H9 (cell line): ENCODE measurements around the gene IRF2. TPM values are rescaled to one million over a fixed set of nuclear protein-coding genes. Genes with fewer than 3 reads are reported as not detected.

Experiments used
- DNase-seq: peaks from one replicate; pipeline ENCODE4 v3.0.0-alpha.2; 2017
- H2AFZ ChIP-seq: one replicate; pipeline ENCODE4 v1.6.1; 2013; ENCODE audit warnings: mild to moderate bottlenecking, low read length, control low read depth, moderate library complexity
- H2AK5ac ChIP-seq: 2 replicates; pipeline ENCODE4 v1.6.1; 2013; ENCODE audit warnings: low read length, control low read depth, mixed read lengths; ENCODE audit not compliant: insufficient read length
- H2BK120ac ChIP-seq: one replicate; pipeline ENCODE4 v1.6.1; 2013; ENCODE audit warnings: low read depth, mild to moderate bottlenecking, low read length, control low read depth, inconsistent platforms; ENCODE audit not compliant: poor library complexity, severe bottlenecking
- H2BK12ac ChIP-seq: 2 replicates; pipeline ENCODE4 v1.6.1; 2013; ENCODE audit warnings: low read length, control low read depth, mixed read lengths, low read depth; ENCODE audit not compliant: insufficient read length
- H2BK15ac ChIP-seq: 2 replicates; pipeline ENCODE4 v1.6.1; 2013; ENCODE audit warnings: low read depth, low read length, control low read depth
- H2BK20ac ChIP-seq: one replicate; pipeline ENCODE4 v1.6.1; 2013; ENCODE audit warnings: low read depth, mild to moderate bottlenecking, low read length, control low read depth, inconsistent platforms; ENCODE audit not compliant: poor library complexity, severe bottlenecking
- H2BK5ac ChIP-seq: 2 replicates; pipeline ENCODE4 v1.6.1; 2013; ENCODE audit warnings: low read length, control low read depth, mixed read lengths; ENCODE audit not compliant: insufficient read length
- H3K14ac ChIP-seq: 2 replicates; pipeline ENCODE4 v1.6.1; 2013; ENCODE audit warnings: low read length, control low read depth; ENCODE audit not compliant: insufficient read depth
- H3K18ac ChIP-seq: 2 replicates; pipeline ENCODE4 v1.6.1; 2013; ENCODE audit warnings: low read depth, mild to moderate bottlenecking, mixed read lengths, low read length, control low read depth; ENCODE audit not compliant: insufficient read length
- H3K23ac ChIP-seq: 2 replicates; pipeline ENCODE4 v1.6.1; 2013; ENCODE audit warnings: low read length, control low read depth, mixed read lengths, low read depth; ENCODE audit not compliant: insufficient read length
- H3K23me2 ChIP-seq: 2 replicates; pipeline ENCODE4 v1.6.1; 2013; ENCODE audit warnings: low read depth, mild to moderate bottlenecking, mixed read lengths, low read length, control low read depth; ENCODE audit not compliant: insufficient read length, poor library complexity, severe bottlenecking
- H3K27ac ChIP-seq: 2 replicates; pipeline ENCODE4 v1.5.1; 2013; ENCODE audit warnings: low read length, control low read depth, mixed read lengths, low read depth; ENCODE audit not compliant: insufficient read length
- H3K27me3 ChIP-seq: 2 replicates; pipeline ENCODE4 v1.6.1; 2013; ENCODE audit warnings: low read length, control low read depth, inconsistent platforms; ENCODE audit not compliant: insufficient read depth
- H3K4ac ChIP-seq: 2 replicates; pipeline ENCODE4 v1.6.1; 2013; ENCODE audit warnings: low read depth, mild to moderate bottlenecking, control low read depth, inconsistent platforms, low read length, moderate library complexity
- H3K4me1 ChIP-seq: 2 replicates; pipeline ENCODE4 v1.6.1; 2013; ENCODE audit warnings: low read length, control low read depth, inconsistent platforms; ENCODE audit not compliant: insufficient read depth
- H3K4me2 ChIP-seq: 2 replicates; pipeline ENCODE4 v1.6.1; 2013; ENCODE audit warnings: low read length, control low read depth, mixed read lengths; ENCODE audit not compliant: insufficient read length, insufficient read depth
- H3K56ac ChIP-seq: 2 replicates; pipeline ENCODE4 v1.6.1; 2013; ENCODE audit warnings: low read depth, mild to moderate bottlenecking, mixed read lengths, low read length, control low read depth; ENCODE audit not compliant: insufficient read length
- H3K79me1 ChIP-seq: 2 replicates; pipeline ENCODE4 v1.6.1; 2013; ENCODE audit warnings: low read depth, mild to moderate bottlenecking, moderate library complexity, low read length, control low read depth, inconsistent platforms; ENCODE audit not compliant: insufficient read depth, poor library complexity, severe bottlenecking
- H3K79me2 ChIP-seq: 2 replicates; pipeline ENCODE4 v1.6.1; 2013; ENCODE audit warnings: low read length, control low read depth, inconsistent platforms; ENCODE audit not compliant: insufficient read depth
- H3K9ac ChIP-seq: 2 replicates; pipeline ENCODE4 v1.6.1; 2013; ENCODE audit warnings: low read length, control low read depth, mixed read lengths; ENCODE audit not compliant: insufficient read length; ENCODE audit errors: extremely low read depth
- H3K9me3 ChIP-seq: one replicate; pipeline ENCODE4 v1.6.1; 2013; ENCODE audit warnings: low read depth, low read length, inconsistent platforms; ENCODE audit not compliant: control insufficient read depth
- H3T11ph ChIP-seq: one replicate; pipeline ENCODE4 v1.6.1; 2013; ENCODE audit warnings: mild to moderate bottlenecking, low read length, control low read depth, inconsistent platforms
- H4K20me1 ChIP-seq: one replicate; pipeline ENCODE4 v1.6.1; 2013; ENCODE audit not compliant: control insufficient read depth, insufficient read length, insufficient read depth
- H4K5ac ChIP-seq: 2 replicates; pipeline ENCODE4 v1.6.1; 2013; ENCODE audit warnings: low read depth, mild to moderate bottlenecking, mixed read lengths, low read length, control low read depth; ENCODE audit not compliant: insufficient read length
- H4K8ac ChIP-seq: replicated peaks from 2 replicates; pipeline ENCODE4 v1.6.1; 2013; ENCODE audit warnings: low read length, control low read depth, mixed read lengths, low read depth; ENCODE audit not compliant: insufficient read length
- H4K91ac ChIP-seq: 2 replicates; pipeline ENCODE4 v1.6.1; 2013; ENCODE audit warnings: low read depth, mild to moderate bottlenecking, moderate library complexity, mixed read lengths, low read length, control low read depth; ENCODE audit not compliant: insufficient read length
- H3K27ac Mint-ChIP-seq, 3 experiments: 2 replicates in 2 of 3; 3 replicates in 1 of 3; pipeline ENCODE4 v1.8.0; 2020 to 2021; ENCODE audit warnings: mixed read lengths in 3 of 3, mild to moderate bottlenecking in 1 of 3, moderate library complexity in 1 of 3
- H3K27me3 Mint-ChIP-seq: 2 replicates; pipeline ENCODE4 v1.8.0; 2021; ENCODE audit warnings: low read depth, mild to moderate bottlenecking, moderate library complexity, mixed read lengths
- H3K36me3 Mint-ChIP-seq, 3 experiments: 2 replicates in 2 of 3; 3 replicates in 1 of 3; pipeline ENCODE4 v1.8.0; 2020 to 2021; ENCODE audit warnings: low read depth in 3 of 3, mixed read lengths in 3 of 3; ENCODE audit not compliant: insufficient read depth in 1 of 3
- H3K4me1 Mint-ChIP-seq, 2 experiments: 2 replicates each; pipeline ENCODE4 v1.8.0; 2020; ENCODE audit warnings: mixed read lengths in 2 of 2
- H3K4me3 Mint-ChIP-seq, 2 experiments: 2 replicates in 1 of 2; 3 replicates in 1 of 2; pipeline ENCODE4 v1.8.0; 2020 to 2021; ENCODE audit warnings: mild to moderate bottlenecking in 2 of 2, mixed read lengths in 2 of 2, moderate library complexity in 1 of 2
- H3K9me3 Mint-ChIP-seq, 2 experiments: 2 replicates in 1 of 2; 3 replicates in 1 of 2; pipeline ENCODE4 v1.8.0; 2020; ENCODE audit warnings: mild to moderate bottlenecking in 2 of 2, mixed read lengths in 2 of 2, moderate library complexity in 1 of 2
- WGBS: extraction: QIAGEN DNeasy Blood & Tissue Kit; methylation state at CpG from one replicate; pipeline ENCODE4 v1.1.7; 2013; ENCODE audit warnings: missing lambda C conversion rate, low lambda C conversion rate, mixed read lengths; ENCODE audit not compliant: insufficient read length; ENCODE audit errors: extremely low coverage; 5-methylcytosine and 5-hydroxymethylcytosine counted together
- total RNA-seq: library from RNA; stranded (reverse); gene quantifications from 2 replicates; pipeline ENCODE4 v1.2.1, GENCODE V29; 2021
- TF ChIP-seq, protein P1 (sequence below): fragments of 200-600 bp; sonication (generic); conservative IDR thresholded peaks from 3 replicates; pipeline ENCODE4 v1.8.0; 2021; ENCODE audit warnings: antibody characterized with exemption, mild to moderate bottlenecking

The IRF2 gene
- total RNA-seq, 1 experiment from 2014 or later: 13.5 TPM

DNA sequence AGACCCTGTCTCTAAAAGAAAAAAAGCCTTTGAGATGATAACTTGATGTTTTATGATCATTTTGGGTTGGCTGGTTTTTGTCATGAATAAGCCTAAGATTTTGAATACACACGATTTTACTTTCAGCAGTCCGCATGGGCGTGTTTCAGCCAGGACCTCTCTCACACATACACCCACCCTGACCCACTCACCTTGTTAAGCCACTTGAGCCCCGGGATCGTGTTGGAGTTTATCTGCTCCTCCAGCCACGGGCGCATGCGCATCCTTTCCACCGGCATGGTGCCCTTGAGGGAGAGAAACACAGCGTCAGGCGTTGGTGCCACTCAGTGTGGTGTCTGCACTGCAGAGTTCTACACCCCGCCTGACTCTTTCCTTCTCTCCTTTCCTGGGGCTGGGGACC, 45.6 kb downstream of the IRF2 start:
- Histone ChIP-seq H2BK120ac (no peak overlapping the region), H2AFZ (no peak overlapping the region)
- H3K4me1 Mint-ChIP-seq: peaks cover 21 to 29% of the 10 kb centered on the region in 2 experiments

More for the DNA sequence above, 45.6 kb downstream of the IRF2 start:
- H2BK20ac ChIP-seq: no peak overlapping the region
- H2AK5ac ChIP-seq: no peak overlapping the region
- H3K14ac ChIP-seq: no peak overlapping the region
- Mint-ChIP-seq H3K27me3 (no peaks in the 10 kb centered on the region), H3K9me3 (no peaks in the 10 kb centered on the region), H3K27ac (no peak overlapping the region; a peak in 1 of 7 replicates), H3K4me3 (no peak overlapping the region), H3K36me3 (peaks cover 17 to 40% (median 39%) of the 10 kb centered on the region in 3 experiments; a peak in 6 of 7 replicates)
- H4K91ac ChIP-seq: no peak overlapping the region
- DNase-seq: no peak
- peaks cover 5% of the 10 kb centered on the region; the same call in 1 of the 2 replicates for H3K4me1 ChIP-seq
- H2BK15ac ChIP-seq: no peak overlapping the region
- H4K8ac ChIP-seq: no peak overlapping the region
- no peak overlapping the region for H3T11ph ChIP-seq
- no peak overlapping the region for H3K18ac ChIP-seq
- no peaks in the 10 kb centered on the region for H3K27me3 ChIP-seq
- H3K9me3 ChIP-seq: no peaks in the 10 kb centered on the region
- no peak overlapping the region for H2BK5ac ChIP-seq
- no peaks in the 10 kb centered on the region for H4K20me1 ChIP-seq
- H3K4me2 ChIP-seq: no peak overlapping the region
- H3K79me2 ChIP-seq: peaks cover 6% of the 10 kb centered on the region; the same call in 1 of the 2 replicates
- H4K5ac ChIP-seq: no peak overlapping the region
- H3K9ac ChIP-seq: no peak overlapping the region
- TF ChIP-seq, protein P1, sequence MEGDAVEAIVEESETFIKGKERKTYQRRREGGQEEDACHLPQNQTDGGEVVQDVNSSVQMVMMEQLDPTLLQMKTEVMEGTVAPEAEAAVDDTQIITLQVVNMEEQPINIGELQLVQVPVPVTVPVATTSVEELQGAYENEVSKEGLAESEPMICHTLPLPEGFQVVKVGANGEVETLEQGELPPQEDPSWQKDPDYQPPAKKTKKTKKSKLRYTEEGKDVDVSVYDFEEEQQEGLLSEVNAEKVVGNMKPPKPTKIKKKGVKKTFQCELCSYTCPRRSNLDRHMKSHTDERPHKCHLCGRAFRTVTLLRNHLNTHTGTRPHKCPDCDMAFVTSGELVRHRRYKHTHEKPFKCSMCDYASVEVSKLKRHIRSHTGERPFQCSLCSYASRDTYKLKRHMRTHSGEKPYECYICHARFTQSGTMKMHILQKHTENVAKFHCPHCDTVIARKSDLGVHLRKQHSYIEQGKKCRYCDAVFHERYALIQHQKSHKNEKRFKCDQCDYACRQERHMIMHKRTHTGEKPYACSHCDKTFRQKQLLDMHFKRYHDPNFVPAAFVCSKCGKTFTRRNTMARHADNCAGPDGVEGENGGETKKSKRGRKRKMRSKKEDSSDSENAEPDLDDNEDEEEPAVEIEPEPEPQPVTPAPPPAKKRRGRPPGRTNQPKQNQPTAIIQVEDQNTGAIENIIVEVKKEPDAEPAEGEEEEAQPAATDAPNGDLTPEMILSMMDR: no peak
- H2BK12ac ChIP-seq: no peak overlapping the region
- H3K4ac ChIP-seq: no peak overlapping the region
- WGBS: no CpG with 5 or more reads among the region's 12 CpGs
- H3K27ac ChIP-seq: no peak overlapping the region
- no peak overlapping the region for H3K23ac ChIP-seq
- H3K23me2 ChIP-seq: no peaks in the 10 kb centered on the region
- no peak overlapping the region for H3K56ac ChIP-seq
- peaks cover 2% of the 10 kb centered on the region for H3K79me1 ChIP-seq
